ENCODE results near the gene PYGB.

PYGB gene

GRCh38 chr20:25216199-25216945 is 31.5 kb upstream of the PYGB start:
- DNase-seq = no peak

- no peak for DNase-seq
Observed at GRCh38 chr20:25217161-25218108, 30.4 kb upstream of the PYGB start.

GRCh38 chr20:25218109-25218486 is 29.8 kb upstream of the PYGB start:
- no peak for DNase-seq

- no peak for DNase-seq
Observed at GRCh38 chr20:25218492-25218891, 29.4 kb upstream of the PYGB start.

GRCh38 chr20:25219365-25219764 is 28.5 kb upstream of the PYGB start:
- no peak for DNase-seq

GRCh38 chr20:25220021-25220730 is 27.7 kb upstream of the PYGB start:
- peak; percentile 44 for DNase-seq

GRCh38 chr20:25220810-25221591 is 26.9 kb upstream of the PYGB start:
- DNase-seq = no peak

GRCh38 chr20:25221592-25222460 is 26.1 kb upstream of the PYGB start:
- no peak for DNase-seq

- no peak for DNase-seq
Observed at GRCh38 chr20:25222461-25223178, 25.3 kb upstream of the PYGB start.

GRCh38 chr20:25223179-25223661 is 24.7 kb upstream of the PYGB start:
- peak; percentile 25 for DNase-seq

GRCh38 chr20:25223765-25224720 is 23.8 kb upstream of the PYGB start:
- DNase-seq = no peak

GRCh38 chr20:25224941-25225340 is 22.9 kb upstream of the PYGB start:
- no peak for DNase-seq

- DNase-seq = no peak
Observed at GRCh38 chr20:25225642-25226432, 22.0 kb upstream of the PYGB start.

- DNase-seq = no peak
Observed at GRCh38 chr20:25226433-25227316, 21.2 kb upstream of the PYGB start.

- DNase-seq = no peak
Observed at GRCh38 chr20:25227317-25227831, 20.5 kb upstream of the PYGB start.

- no peak for DNase-seq
Observed at GRCh38 chr20:25229486-25230165, 18.3 kb upstream of the PYGB start.

Data from CD4-positive, alpha-beta T cell treated with Interleukin-6 for 4 hours (primary cell).